GM23338 (cell line): ENCODE measurements around the gene QKI. TPM values are rescaled to one million over a fixed set of nuclear protein-coding genes. Genes with fewer than 3 reads are reported as not detected.

Experiments
- ATAC-seq: fragments of 200-7000 bp; cut with Tn5 transposase; 3 replicates; pipeline ENCODE4 v1.9.1; 2020
- DNase-seq: peaks from one replicate; pipeline ENCODE4 v3.0.0-alpha.2; 2015; ENCODE audit warnings: low spot score
- H2AFZ ChIP-seq: fragments of 200-600 bp; sonication (generic); 2 replicates; pipeline ENCODE4 v1.8.0; 2016; ENCODE audit warnings: antibody characterized with exemption, mild to moderate bottlenecking, moderate library complexity
- H3F3A ChIP-seq: fragments of 200-600 bp; sonication (generic); replicated peaks from 2 replicates; pipeline ENCODE4 v1.8.0; 2017; ENCODE audit warnings: antibody characterized with exemption, mixed run types, low read depth
- H3K27ac ChIP-seq: fragments of 200-600 bp; sonication (generic); 2 replicates; pipeline ENCODE4 v1.6.1; 2016; ENCODE audit warnings: low read depth
- H3K27me3 ChIP-seq: fragments of 200-600 bp; sonication (generic); 2 replicates; pipeline ENCODE4 v1.8.0; 2016; ENCODE audit warnings: mild to moderate bottlenecking, mixed run types, moderate library complexity; ENCODE audit not compliant: insufficient read depth
- H3K36me3 ChIP-seq: fragments of 200-600 bp; sonication (generic); 2 replicates; pipeline ENCODE4 v1.8.0; 2016; ENCODE audit warnings: mild to moderate bottlenecking; ENCODE audit not compliant: insufficient read depth
- H3K4me1 ChIP-seq: fragments of 200-600 bp; sonication (generic); 2 replicates; pipeline ENCODE4 v1.8.0; 2016; ENCODE audit warnings: mild to moderate bottlenecking, moderate library complexity; ENCODE audit not compliant: insufficient read depth
- H3K4me2 ChIP-seq: fragments of 200-600 bp; sonication (generic); 2 replicates; pipeline ENCODE4 v1.7.1; 2017; ENCODE audit warnings: mixed run types
- H3K4me3 ChIP-seq: fragments of 200-600 bp; sonication (generic); 2 replicates; pipeline ENCODE4 v1.6.1; 2016; ENCODE audit warnings: mixed run types
- H3K79me2 ChIP-seq: fragments of 200-600 bp; sonication (generic); replicated peaks from 2 replicates; pipeline ENCODE4 v1.8.0; 2017; ENCODE audit warnings: mild to moderate bottlenecking; ENCODE audit not compliant: insufficient read depth
- H3K9me2 ChIP-seq: fragments of 200-600 bp; sonication (generic); 2 replicates; pipeline ENCODE4 v1.8.0; 2017; ENCODE audit not compliant: insufficient read depth
- H4K20me1 ChIP-seq: fragments of 200-600 bp; sonication (generic); replicated peaks from 2 replicates; pipeline ENCODE4 v1.8.0; 2017; ENCODE audit warnings: mild to moderate bottlenecking; ENCODE audit not compliant: insufficient read depth
- H3K27ac Mint-ChIP-seq: 2 replicates; pipeline ENCODE4 v1.8.0; 2020; ENCODE audit warnings: inconsistent platforms, mild to moderate bottlenecking, moderate library complexity, mixed read lengths
- H3K27me3 Mint-ChIP-seq: 3 replicates; pipeline ENCODE4 v1.8.0; 2022; ENCODE audit warnings: low read depth, mild to moderate bottlenecking, moderate library complexity, mixed read lengths, inconsistent platforms; ENCODE audit not compliant: insufficient read depth, poor library complexity
- H3K36me3 Mint-ChIP-seq: 3 replicates; pipeline ENCODE4 v1.8.0; 2021; ENCODE audit warnings: low read depth, mild to moderate bottlenecking, inconsistent platforms, moderate library complexity, mixed read lengths
- H3K4me1 Mint-ChIP-seq: 3 replicates; pipeline ENCODE4 v1.8.0; 2020; ENCODE audit warnings: mild to moderate bottlenecking, inconsistent platforms, mixed read lengths
- H3K4me3 Mint-ChIP-seq: 3 replicates; pipeline ENCODE4 v1.8.0; 2021; ENCODE audit warnings: moderate library complexity, mild to moderate bottlenecking, inconsistent platforms, mixed read lengths
- H3K9me3 Mint-ChIP-seq: 3 replicates; pipeline ENCODE4 v1.8.0; 2020; ENCODE audit warnings: moderate library complexity, mild to moderate bottlenecking, inconsistent platforms, mixed read lengths
- CREB1 ChIP-seq: fragments of 250-450 bp; sonication (Bioruptor Pico); IDR thresholded peaks from 2 replicates; pipeline ENCODE4 v1.5.0; 2020; ENCODE audit warnings: low read depth, mild to moderate bottlenecking, moderate library complexity
- CTCF ChIP-seq, 2 experiments: fragments of 200-600 bp in 1 of 2; sonication (generic) in 1 of 2; conservative IDR thresholded peaks; 2 replicates each; pipeline versions ENCODE4 v1.5.1 to v1.6.1; 2016 to 2017; ENCODE audit warnings: antibody characterized with exemption in 2 of 2, low read depth in 2 of 2, mild to moderate bottlenecking in 2 of 2, moderate library complexity in 1 of 2
- EZH2 ChIP-seq: fragments of 200-600 bp; sonication (generic); IDR thresholded peaks from one replicate; pipeline ENCODE4 v1.8.0; 2017; ENCODE audit warnings: antibody characterized with exemption, mild to moderate bottlenecking, low read depth; ENCODE audit not compliant: unreplicated experiment
- polyA plus RNA-seq: library from polyadenylated mRNA; unstranded; fragments of >200 nt; fragmentation: Nextera tagmentation; extraction: Ambion mirVana; gene quantifications from 2 replicates; pipeline ENCODE4 v1.2.1, GENCODE V29; 2016
- total RNA-seq: library from RNA; depleted of rRNA; stranded (reverse); fragments of >200 nt; shearing (Covaris generic); gene quantifications from 2 replicates; pipeline ENCODE4 v1.2.3, GENCODE V29; 2014
- TF ChIP-seq, protein P1 (sequence below): fragments of 250-450 bp; sonication (Bioruptor Pico); IDR thresholded peaks from 2 replicates; pipeline ENCODE4 v1.5.0; 2020; ENCODE audit warnings: mild to moderate bottlenecking, moderate library complexity
- TF ChIP-seq, protein P2 (sequence below): IDR thresholded peaks from 2 replicates; pipeline ENCODE4 v1.6.1; 2016; ENCODE audit warnings: antibody characterized with exemption

Gene QKI
- total and polyA plus RNA-seq, 2 experiments from 2014 or later: 60.8 to 159 TPM

- TF ChIP-seq, protein P1, sequence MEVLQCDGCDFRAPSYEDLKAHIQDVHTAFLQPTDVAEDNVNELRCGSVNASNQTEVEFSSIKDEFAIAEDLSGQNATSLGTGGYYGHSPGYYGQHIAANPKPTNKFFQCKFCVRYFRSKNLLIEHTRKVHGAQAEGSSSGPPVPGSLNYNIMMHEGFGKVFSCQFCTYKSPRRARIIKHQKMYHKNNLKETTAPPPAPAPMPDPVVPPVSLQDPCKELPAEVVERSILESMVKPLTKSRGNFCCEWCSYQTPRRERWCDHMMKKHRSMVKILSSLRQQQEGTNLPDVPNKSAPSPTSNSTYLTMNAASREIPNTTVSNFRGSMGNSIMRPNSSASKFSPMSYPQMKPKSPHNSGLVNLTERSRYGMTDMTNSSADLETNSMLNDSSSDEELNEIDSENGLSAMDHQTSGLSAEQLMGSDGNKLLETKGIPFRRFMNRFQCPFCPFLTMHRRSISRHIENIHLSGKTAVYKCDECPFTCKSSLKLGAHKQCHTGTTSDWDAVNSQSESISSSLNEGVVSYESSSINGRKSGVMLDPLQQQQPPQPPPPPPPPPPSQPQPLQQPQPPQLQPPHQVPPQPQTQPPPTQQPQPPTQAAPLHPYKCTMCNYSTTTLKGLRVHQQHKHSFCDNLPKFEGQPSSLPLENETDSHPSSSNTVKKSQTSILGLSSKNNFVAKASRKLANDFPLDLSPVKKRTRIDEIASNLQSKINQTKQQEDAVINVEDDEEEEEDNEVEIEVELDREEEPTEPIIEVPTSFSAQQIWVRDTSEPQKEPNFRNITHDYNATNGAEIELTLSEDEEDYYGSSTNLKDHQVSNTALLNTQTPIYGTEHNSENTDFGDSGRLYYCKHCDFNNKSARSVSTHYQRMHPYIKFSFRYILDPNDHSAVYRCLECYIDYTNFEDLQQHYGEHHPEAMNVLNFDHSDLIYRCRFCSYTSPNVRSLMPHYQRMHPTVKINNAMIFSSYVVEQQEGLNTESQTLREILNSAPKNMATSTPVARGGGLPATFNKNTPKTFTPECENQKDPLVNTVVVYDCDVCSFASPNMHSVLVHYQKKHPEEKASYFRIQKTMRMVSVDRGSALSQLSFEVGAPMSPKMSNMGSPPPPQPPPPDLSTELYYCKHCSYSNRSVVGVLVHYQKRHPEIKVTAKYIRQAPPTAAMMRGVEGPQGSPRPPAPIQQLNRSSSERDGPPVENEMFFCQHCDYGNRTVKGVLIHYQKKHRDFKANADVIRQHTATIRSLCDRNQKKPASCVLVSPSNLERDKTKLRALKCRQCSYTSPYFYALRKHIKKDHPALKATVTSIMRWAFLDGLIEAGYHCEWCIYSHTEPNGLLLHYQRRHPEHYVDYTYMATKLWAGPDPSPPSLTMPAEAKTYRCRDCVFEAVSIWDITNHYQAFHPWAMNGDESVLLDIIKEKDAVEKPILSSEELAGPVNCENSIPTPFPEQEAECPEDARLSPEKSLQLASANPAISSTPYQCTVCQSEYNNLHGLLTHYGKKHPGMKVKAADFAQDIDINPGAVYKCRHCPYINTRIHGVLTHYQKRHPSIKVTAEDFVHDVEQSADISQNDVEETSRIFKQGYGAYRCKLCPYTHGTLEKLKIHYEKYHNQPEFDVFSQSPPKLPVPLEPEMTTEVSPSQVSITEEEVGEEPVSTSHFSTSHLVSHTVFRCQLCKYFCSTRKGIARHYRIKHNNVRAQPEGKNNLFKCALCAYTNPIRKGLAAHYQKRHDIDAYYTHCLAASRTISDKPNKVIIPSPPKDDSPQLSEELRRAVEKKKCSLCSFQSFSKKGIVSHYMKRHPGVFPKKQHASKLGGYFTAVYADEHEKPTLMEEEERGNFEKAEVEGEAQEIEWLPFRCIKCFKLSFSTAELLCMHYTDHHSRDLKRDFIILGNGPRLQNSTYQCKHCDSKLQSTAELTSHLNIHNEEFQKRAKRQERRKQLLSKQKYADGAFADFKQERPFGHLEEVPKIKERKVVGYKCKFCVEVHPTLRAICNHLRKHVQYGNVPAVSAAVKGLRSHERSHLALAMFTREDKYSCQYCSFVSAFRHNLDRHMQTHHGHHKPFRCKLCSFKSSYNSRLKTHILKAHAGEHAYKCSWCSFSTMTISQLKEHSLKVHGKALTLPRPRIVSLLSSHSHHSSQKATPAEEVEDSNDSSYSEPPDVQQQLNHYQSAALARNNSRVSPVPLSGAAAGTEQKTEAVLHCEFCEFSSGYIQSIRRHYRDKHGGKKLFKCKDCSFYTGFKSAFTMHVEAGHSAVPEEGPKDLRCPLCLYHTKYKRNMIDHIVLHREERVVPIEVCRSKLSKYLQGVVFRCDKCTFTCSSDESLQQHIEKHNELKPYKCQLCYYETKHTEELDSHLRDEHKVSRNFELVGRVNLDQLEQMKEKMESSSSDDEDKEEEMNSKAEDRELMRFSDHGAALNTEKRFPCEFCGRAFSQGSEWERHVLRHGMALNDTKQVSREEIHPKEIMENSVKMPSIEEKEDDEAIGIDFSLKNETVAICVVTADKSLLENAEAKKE: no peak
- TF ChIP-seq CREB1 (CRISPR knock-in tag) (no peak), CTCF (conservative IDR thresholded peaks at IDR 0.05; ENCODE audit: low read depth in 2 of 2) (no peak), EZH2 (no peak)
These were observed 20.5 kb downstream of the QKI start (continued) for GRCh38 chr6:163435023-163435422.

- Histone ChIP-seq H3F3A (no peaks in the 10 kb centered on the region), H3K4me3 (no peak overlapping the region), H3K27me3 (no peaks in the 10 kb centered on the region), H3K36me3 (no peaks in the 10 kb centered on the region), H3K4me1 (peaks cover 27% of the 10 kb centered on the region), H3K79me2 (peaks cover 100% of the 10 kb centered on the region), H2AFZ (no peak overlapping the region), H4K20me1 (peaks cover 18% of the 10 kb centered on the region), H3K4me2 (no peak overlapping the region), H3K9me2 (no peaks in the 10 kb centered on the region), H3K27ac (no peak overlapping the region)
- H3K4me1 Mint-ChIP-seq: peaks cover 47% of the 10 kb centered on the region
- H3K36me3 Mint-ChIP-seq: no peaks in the 10 kb centered on the region; the same call in 1 of the 3 replicates
- TF ChIP-seq, protein P2, sequence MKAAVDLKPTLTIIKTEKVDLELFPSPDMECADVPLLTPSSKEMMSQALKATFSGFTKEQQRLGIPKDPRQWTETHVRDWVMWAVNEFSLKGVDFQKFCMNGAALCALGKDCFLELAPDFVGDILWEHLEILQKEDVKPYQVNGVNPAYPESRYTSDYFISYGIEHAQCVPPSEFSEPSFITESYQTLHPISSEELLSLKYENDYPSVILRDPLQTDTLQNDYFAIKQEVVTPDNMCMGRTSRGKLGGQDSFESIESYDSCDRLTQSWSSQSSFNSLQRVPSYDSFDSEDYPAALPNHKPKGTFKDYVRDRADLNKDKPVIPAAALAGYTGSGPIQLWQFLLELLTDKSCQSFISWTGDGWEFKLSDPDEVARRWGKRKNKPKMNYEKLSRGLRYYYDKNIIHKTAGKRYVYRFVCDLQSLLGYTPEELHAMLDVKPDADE: no peak
- no peak overlapping the region for H3K27ac Mint-ChIP-seq
- H3K4me3 Mint-ChIP-seq: no peak overlapping the region
- ATAC-seq (no peak), DNase-seq (no peak)
- H3K27me3 Mint-ChIP-seq: peaks cover 3% of the 10 kb centered on the region
- H3K9me3 Mint-ChIP-seq: no peaks in the 10 kb centered on the region
These were observed 22.3 kb downstream of the QKI start for GRCh38 chr6:163436843-163437242.
